ENCODE data around the gene VPS39.
"Not testable (repeated sequence)": the region's sequence is repeated elsewhere in the genome, so short reads cannot be mapped to it uniquely, and the experiment has no call there.

Gene VPS39, protein sequence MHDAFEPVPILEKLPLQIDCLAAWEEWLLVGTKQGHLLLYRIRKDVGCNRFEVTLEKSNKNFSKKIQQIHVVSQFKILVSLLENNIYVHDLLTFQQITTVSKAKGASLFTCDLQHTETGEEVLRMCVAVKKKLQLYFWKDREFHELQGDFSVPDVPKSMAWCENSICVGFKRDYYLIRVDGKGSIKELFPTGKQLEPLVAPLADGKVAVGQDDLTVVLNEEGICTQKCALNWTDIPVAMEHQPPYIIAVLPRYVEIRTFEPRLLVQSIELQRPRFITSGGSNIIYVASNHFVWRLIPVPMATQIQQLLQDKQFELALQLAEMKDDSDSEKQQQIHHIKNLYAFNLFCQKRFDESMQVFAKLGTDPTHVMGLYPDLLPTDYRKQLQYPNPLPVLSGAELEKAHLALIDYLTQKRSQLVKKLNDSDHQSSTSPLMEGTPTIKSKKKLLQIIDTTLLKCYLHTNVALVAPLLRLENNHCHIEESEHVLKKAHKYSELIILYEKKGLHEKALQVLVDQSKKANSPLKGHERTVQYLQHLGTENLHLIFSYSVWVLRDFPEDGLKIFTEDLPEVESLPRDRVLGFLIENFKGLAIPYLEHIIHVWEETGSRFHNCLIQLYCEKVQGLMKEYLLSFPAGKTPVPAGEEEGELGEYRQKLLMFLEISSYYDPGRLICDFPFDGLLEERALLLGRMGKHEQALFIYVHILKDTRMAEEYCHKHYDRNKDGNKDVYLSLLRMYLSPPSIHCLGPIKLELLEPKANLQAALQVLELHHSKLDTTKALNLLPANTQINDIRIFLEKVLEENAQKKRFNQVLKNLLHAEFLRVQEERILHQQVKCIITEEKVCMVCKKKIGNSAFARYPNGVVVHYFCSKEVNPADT

DNA sequence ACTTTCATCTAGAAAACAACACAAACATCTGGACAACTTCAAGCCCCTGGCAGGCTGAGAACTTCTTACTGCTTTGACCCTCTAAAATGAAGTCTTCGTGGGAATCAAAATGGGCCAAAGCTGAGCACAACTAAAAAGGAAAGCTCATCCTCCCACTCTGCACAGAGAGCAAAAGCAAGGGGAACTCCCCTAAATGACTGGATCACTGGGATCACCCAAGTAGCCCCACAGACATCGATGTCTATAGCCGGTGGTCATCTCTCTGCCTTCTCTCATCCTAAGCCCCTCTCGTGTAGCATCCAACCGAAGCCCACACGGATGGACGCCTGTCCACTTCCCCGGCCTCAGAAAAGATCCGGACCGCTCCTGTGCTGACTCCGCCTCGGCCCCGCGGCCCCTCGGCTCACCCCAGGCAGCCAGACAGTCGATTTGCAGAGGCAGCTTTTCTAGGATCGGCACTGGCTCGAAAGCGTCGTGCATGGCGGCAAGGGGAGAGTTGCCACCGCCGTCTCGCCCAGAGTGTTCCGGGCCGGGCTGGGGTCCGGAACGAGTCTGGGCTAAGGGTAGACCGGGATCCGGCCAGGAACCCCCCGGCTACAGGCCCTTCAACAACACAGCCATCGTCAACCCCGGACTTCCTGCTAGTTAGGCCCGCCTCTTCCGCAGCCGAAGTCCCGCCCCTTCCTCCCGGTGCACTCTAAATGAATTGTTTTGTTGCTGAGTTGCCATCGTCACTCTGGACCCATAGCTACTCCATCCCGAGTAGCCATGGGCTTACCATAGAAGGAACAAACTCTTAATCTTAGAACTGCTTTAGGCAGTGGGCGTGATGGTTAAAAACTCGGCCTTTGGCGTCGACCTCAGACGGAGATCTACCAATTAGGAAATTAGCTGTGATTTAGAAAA lies at the start of gene VPS39:
TSS of gene VPS39 (minus strand) at position 631 of the 906 bp plus-strand sequence. CDS start at position 480, 151 bp downstream.
- DNase-seq (ENCODE audit: low read depth in 2 of 2): peak; percentile 51 to 63

DNA sequence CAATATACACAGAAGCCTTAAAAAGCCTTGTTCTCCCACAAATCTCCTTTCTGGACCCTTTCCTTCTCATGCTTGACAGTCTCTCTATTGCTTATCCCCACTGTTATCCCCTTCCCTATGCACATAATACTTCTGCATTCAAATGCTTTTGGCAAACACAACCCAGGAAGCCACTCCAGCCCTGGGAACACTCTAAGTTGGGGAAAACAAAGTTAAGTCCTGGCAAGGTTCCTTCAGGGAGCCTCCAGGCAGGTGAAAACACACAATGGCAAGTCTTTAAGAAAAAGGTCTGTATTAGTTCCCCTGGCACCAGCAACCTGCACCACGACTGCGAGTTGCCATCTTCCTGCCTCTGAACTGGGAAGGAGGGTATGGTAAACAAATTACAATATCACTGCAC lies 45.2 kb upstream of the VPS39 start:
- no peak for DNase-seq (ENCODE audit: low read depth in 2 of 2)

DNA sequence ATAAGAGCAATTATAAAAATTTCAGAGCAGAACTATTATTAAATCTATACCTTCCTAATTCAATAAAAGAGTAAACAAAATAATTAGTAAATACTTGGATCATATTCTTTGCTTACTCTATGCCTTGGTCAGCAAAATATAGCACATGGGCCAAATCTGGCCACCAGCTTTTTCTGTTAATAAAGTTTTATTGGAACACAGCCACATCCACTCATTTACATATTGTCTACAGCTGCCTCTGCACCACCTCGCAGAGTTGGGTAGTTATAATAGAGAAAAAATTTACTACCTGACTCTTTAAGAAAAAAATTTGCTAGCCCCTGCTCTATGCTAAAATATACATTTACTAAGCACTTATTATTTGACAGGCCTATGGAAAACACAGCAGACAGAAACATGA lies 32.7 kb upstream of the VPS39 start:
- no peak for DNase-seq (ENCODE audit: low read depth in 2 of 2)

DNA sequence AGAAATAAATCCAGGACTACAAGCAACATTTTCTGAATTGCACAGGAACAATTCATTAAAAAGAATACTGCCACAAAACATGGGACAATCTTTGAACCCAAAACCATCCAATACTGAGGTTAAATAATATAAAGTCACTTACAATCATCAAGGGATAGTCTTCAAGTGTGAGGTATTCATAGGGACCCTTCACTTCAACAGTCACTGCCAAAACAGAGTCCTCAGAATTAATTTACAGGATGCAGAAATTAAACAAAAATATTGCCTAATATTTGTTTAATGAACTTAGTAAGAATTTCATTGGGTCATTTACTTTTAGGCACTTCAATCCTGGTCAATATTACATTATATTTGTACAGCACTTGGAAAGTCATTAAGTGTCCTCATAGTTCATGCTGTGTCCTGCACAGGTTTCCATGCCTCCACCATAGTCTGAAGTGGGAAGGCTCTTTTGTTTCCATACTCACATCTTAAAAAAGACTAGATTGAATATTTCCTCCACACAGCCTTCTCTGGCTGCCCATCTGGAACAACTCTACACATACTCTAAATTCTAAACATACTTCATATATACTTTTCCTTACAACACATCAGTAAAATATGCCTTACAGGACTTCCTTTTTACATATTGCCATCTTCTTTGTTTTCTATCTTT lies 31.6 kb upstream of the VPS39 start:
- DNase-seq (ENCODE audit: low read depth in 2 of 2): no peak

DNA sequence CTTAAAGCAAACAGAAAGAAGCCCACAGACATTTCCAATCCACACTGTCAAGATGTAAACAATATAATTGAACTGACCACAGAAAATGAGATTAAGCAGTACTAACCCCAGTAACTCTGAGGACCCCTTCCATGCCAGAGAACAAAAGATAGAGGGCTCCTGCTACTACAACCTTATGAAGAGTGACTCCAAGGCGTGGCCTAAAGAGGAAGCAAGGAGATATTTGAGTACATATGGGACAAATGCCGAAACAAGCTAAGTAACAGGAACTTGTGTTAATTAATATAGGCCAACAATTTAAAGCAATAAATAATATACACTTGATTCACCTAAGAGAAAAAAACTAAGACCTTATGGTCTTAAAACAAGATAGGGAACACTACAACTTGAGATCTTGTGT lies 25.0 kb upstream of the VPS39 start:
- DNase-seq (ENCODE audit: low read depth in 2 of 2): no peak

DNA sequence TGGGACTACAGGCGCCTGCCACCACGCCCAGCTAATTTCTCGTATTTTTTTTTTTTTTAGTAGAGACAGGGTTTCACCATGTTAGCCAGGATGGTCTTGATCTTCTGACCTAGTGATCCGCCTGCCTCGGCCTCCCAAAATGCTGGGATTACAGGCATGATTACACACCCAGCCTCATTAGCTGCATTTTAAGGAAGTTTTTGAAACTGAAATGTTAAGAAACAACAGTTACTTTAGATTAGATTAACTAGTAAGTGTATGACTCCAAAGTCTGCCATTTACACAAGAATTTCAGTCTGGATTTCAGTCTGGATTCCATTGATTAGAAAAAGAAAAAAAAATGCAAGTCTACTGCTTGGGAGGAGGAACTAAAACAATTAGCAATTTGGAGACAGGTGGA lies 24.5 kb upstream of the VPS39 start:
- DNase-seq (ENCODE audit: low read depth in 2 of 2): no peak

DNA sequence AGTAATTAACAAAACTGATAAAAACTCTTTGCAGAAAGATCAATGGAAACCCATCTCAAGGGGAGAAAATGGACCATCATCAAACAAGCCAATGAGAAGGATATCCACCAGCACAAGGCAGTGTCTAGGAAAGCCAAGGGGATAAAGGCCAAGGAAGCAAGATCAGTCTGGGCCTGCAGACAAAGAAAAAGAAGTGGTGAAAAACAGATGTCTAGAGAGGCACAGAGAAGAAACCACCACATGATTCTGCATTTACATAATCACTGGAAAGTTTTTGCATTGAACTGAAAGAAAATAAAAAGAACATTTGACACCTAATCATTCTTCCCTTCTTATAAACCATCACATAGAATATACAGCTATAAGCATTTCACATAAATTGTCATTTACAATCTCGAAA lies 23.0 kb upstream of the VPS39 start:
- no peak for DNase-seq (ENCODE audit: low read depth in 2 of 2)

DNA sequence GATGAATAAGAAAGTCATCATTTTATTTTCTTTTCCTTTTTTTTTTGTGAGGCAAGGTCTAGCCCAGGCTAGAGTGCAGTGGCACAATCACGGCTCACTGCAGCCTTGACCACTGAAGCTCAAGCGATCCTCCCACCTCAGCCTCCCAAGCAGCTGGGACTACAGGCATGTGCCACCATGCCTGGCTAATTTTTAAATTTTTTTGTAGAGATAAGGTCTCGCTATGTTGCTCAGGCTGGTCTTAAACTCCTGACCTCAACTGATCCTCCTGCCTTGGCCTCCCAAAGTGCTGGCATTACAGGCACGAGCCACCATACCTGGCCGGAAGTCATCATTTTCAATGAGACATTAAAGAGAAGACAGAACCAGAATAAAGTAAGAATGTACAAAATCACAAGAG lies 20.9 kb upstream of the VPS39 start:
- DNase-seq (ENCODE audit: low read depth in 2 of 2): not testable (repeated sequence)

DNA sequence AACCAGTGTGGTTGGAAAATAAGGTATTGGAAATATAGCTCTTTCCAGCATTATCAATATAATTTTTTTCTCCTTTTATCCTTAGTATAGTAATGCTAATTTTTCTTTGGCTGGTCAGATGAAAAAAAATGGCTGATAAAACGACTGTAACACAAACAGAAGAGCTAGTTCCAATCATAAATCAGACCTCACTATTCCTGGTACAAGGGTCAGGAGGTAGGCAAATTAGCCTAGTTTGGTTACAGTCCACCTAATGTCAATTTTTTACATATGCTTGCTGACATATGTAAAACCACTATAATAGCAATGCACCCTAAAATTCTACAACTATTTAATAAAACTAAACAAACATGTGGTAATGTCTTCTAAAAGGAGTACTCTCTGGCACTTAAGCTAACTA lies 19.9 kb upstream of the VPS39 start:
- no peak for DNase-seq (ENCODE audit: low read depth in 2 of 2)

DNA sequence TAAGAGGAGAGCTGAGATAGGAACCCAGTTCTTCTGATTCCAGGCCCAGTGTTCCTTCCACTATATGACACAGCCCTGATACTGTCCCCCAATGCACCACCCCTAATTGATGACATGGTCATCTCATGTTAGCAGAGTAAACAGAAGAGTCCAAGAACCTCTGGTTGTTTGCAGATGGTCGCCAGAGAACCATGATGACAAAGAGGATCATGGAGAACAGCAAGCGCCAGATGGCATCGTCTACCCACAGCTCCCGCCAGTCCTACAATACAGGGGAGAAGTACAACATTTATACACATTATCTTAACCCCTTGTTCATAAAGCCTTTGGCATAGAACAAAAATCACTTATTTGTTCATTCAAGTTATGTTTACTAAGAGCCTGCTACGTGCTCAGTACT lies 18.5 kb upstream of the VPS39 start:
- DNase-seq (ENCODE audit: low read depth in 2 of 2): no peak

DNA sequence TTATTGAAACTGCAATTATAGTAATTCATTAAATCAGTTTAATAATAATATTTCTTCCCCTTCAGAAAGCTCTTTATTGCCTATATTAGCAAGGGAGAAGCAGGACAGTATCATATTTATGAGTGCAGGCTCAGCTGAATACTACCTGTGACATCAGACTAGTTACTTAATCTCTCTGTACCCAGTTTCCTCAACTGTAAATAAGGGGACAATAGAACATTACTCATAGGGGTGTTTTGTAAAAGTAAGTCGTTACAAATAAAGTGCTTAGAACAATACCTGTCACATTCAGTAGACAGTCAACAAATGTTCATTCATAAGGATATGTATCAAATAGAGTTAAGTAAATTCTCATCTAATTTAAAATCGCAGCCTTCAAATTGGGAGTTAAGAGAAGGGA lies 12.1 kb upstream of the VPS39 start:
- no peak for DNase-seq (ENCODE audit: low read depth in 2 of 2)

DNA sequence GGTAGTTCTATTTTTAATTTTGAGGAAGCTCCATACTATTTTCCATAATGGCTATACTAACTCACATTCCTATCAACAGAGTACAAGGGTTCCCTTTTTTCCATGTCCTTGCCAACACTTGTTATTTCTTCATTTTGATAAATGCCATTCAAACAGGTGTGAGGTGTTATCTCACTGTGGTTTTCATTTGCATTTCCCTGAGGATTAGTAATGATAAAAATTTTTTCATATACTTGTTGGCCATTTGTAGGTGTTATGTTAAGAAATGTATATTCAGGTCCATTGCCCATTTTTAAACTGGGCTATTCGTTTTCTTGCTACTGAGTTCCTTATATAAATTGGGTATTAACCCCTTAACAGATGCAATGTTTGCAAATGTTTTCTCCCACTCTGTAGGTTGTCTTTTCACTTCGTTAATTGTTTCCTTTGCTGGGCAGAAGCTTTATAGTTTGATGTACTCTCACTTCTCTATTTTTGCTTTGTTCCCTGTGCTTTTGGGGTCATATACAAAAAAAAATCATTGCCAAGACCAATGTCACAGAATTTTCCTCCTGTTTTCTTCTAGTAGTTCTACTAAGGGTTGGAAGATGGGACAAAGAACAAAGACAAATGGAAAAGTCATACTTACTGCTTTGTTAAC lies 11.0 kb upstream of the VPS39 start:
- DNase-seq (ENCODE audit: low read depth in 2 of 2): no peak

DNA sequence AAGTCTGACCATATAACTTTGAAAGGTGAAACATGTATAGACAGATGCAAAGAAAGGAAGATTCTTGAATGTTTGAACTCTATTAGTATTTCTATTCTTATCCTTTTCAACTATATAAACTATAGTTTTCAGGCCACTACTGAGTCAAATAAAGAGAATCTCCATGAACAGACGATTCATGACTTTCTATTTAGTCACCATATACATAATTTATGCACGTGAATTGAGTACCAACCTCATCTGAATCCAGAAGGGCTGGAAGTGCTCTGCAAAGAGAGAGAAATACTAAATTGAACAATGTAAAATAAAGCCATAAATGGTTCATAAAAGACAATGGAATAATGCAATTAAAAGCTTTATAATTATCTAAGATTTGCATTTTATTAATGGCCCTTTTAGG lies 9.5 kb upstream of the VPS39 start:
- no peak for DNase-seq (ENCODE audit: low read depth in 2 of 2)

DNA sequence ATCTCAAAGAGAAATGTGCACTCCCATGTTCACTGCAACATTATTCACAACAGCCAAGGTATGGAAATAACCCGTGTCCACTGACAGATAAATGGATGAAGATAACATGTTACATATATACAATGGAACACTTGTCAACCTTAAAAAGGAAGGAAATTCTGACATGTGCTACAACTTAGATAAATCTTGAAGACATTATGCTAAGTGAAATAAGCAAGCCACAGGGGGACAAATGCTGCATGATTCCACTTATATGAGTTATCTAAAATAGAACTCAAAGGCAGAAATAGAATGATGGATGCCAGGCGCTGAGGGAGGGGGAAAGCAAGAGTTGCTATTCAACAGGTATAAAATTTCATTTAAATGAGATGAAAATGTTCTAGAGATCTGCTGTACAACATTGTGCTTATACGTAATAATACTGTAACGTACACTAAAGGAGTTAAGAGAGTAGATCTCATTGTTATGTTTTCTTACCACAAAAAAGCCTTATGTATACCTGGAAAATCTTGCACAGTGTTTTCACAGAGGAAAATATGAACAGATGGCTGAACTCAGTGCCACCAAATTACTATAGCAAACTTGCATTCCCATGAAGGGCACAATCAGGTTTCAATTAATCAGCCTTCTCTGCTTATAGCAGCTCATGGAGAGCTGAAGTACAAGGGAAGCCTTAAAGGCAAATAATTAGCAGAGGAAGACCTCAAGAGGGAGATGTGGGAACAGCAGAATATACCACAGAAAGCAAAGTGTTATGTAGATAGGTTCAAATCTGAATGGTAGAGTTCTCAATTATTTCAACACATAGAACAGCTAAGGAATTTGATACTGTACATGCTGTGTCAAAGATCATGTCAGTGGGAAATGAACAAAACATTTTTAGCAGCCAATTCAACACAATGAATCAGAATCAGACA lies 8.1 kb upstream of the VPS39 start:
- no peak for DNase-seq (ENCODE audit: low read depth in 2 of 2)

DNA sequence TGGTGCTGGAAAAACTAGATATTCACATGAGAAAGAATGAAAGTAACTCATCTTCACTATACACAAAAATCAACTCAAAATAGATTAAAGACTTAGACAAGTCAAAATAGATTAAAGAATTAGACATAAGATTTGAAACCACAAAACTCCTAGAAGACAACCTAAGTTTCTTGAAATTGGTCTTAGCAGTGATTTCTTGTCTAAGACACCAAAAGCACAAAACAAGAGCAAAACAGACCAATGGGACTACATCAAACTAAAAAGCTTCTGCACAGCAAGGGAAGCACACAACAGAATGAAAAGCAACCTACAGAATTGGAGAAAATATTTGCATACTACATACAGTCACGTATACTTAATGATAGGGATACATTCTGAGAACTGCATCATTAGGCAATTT lies 6.5 kb upstream of the VPS39 start:
- DNase-seq (ENCODE audit: low read depth in 2 of 2): no peak

DNA sequence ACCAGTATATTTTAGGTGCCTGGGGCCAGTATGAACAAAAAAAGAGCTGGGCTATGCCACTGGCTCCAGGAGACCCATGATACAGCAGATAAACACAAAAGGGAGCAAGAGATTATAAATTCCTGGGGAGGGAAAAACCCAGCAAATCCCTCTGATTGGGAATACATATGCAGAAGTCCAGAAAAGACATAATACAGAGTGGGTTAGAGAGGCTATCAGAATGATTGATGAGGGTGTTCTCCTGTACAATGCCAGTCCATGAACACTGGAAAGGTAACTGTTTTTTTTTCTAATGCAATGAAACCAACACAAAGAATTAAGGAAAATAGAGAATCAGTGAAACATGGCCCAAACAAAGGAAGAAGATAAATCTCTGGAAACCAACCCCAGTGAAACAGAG lies 5.4 kb upstream of the VPS39 start:
- no peak for DNase-seq (ENCODE audit: low read depth in 2 of 2)

DNA sequence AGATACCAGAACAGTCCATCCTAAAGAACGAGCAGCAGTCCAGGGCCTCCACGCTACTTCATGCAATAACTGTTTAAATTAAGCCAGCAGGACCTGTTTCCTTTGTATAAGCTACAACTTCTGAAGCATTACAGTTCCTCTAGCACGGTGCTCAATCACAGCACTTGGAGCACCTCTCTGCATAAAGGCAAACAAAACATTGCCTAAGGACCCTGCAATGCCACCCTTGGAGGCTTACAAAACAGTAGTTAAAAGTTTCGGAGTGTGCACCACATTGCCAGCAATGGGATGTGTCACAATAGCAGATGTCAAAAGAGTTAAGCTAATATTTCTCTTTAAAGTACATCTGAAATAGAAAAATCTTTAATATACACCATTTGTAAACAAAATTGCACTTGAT lies 2.6 kb upstream of the VPS39 start:
- DNase-seq (ENCODE audit: low read depth in 2 of 2): no peak

DNA sequence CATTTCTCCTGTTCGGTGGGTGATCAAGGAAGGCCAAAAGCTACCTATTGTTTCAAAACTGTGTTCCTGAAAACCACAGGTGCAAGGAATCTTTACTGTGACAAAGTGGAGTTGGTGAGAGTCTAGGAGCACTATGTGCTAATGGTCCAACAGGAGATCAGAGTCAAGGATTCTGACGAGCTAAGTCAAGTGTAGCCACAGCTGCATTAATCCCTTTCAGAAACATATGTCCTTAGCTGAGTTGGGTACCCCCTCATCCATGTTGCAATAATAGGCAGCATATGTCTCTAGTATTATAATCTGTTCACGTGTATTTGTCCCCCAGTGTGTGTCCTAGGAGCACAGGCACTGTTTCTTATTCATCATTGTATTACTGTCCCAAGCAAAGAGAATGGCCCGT lies 1.7 kb downstream of the VPS39 start:
- DNase-seq (ENCODE audit: low read depth in 2 of 2): no peak

DNA sequence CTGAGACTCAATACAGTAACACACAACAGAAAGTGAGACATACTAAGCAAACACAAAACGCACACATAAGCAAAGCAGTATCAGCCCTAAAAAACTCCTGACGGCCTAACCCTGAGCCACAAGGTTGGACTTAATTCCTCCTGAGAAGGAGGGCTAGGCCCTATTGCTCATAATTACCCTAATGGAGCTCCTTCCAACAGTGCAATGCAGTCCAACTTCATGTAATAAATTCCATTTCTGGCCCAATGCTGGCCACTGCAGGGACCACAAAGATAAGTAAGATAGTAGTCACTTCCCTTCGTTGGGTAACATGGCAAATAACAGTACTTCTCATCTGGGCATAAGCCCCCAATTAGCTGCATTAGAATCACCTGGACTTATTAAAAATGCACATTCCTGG lies 4.2 kb downstream of the VPS39 start:
- DNase-seq (ENCODE audit: low read depth in 2 of 2): no peak

DNA sequence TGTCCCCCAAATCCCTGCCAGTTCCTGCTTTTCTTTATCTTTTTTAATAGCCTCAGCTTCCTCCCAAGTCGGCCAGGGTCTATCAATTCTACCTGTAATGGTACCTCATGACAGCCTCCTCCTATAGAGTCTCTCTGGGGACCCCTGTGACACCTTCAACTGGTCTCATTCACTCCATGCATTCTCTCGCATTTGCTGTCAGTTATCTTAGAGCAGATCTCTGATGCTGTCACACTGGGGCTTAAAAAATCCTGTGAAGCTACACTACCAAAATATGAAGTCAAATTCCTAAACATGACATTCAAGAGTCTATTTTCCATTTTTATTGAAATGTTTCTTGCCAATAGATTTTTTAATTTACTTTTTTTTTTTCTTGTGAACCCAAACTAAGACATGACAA lies 5.5 kb downstream of the VPS39 start:
- DNase-seq (ENCODE audit: low read depth in 2 of 2): no peak

Data from stimulated activated CD8-positive, alpha-beta memory T cell treated with anti-CD3 and anti-CD28 coated beads, Interleukin-7, amount 100 ng/mL, for 1 hour (primary cell).